Activated CD4-positive, alpha-beta T cell treated with anti-CD3 and anti-CD28 coated beads, Interleukin-10, Interleukin-2, amounts not matched to agents 100 ng/mL and 50 ng/mL, durations not matched to agents 16 hours and 8 hours (primary cell): ENCODE measurements around the gene MEP1A.

Source experiments
- DNase-seq: peaks from one replicate; pipeline ENCODE4 v3.0.0-alpha.2; 2020

Gene MEP1A

DNA sequence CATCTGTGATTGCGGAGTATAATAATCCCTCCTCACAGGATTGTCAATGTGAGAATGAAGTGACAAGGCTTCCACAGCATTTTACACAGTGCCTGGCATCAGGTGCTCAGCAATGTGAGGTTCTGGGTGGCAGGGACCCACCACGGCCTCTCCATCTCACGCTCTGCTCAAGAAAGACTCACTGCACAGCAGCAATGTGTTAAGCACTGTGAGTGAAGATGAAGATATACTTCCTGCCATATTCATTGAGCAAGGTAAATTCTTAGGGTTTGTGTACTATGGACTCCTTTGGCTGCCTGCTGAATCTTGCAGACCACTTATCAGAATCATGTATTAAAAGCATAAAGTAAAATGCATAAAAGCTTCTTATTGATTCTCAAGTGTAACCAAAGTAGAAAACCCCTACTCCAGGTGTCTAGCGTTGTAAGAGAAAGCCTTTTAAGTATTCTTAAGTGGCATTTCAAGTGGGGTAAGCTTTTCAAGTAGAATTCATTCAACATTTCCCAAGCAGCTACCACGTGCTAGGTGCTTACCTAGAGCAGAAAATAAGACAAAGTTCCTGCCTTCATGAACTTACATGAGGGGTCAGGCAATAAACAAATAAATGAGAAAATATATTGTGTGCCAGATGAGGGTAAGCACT is 17.0 kb upstream of the MEP1A start:
- no peak for DNase-seq

GRCh38 chr6:46777476-46778346 is 15.5 kb upstream of the MEP1A start:
- no peak for DNase-seq

GRCh38 chr6:46781478-46782378 is 11.5 kb upstream of the MEP1A start:
- DNase-seq = peak; percentile 49

DNA sequence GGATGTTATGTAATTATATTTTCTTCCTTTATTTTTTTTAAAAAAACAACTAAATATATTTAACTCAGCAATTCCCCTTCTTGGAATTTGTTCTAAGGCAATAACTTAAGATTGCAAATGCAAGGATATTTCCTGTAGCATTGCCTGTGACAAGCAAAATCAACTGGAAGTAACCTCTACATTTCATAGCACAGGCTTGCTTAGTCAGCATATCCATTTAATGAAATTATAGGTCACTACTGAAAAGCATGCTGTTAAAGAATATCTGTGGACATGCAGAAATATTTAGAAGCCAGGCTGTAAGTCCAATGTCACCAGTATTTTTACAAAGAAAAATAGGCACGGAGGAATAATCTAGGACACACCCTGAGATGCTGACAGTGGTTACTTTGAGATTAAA is 8.7 kb upstream of the MEP1A start:
- no peak for DNase-seq

GRCh38 chr6:46787871-46788540 is 5.2 kb upstream of the MEP1A start:
- no peak for DNase-seq

GRCh38 chr6:46788791-46789190 is 4.4 kb upstream of the MEP1A start:
- DNase-seq = no peak

- no peak for DNase-seq
Observed at GRCh38 chr6:46789434-46790354, 3.5 kb upstream of the MEP1A start.

GRCh38 chr6:46790355-46790874 is 2.8 kb upstream of the MEP1A start:
- DNase-seq = no peak

GRCh38 chr6:46792635-46793034 is 554 bp upstream of the MEP1A start:
- no peak for DNase-seq

DNA sequence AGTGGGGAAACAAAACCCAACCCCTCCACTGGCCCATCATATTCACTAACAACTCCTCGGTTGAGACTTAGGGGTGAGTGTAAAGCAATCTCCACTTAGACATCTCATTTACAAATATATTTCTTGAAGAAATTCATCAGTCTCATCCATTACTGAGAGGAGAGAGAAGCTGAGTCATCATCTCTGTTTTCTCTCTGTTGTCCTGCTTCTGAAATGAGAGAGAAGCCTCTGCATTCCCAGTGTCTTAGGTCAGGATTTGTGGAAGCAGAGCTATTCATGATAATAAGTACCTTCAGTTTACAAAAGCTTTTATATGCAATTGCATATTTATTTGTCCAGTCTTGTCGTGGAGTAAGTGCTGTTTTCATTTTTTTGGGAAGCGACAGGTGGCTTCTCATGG is 879 bp downstream of the MEP1A start:
- DNase-seq = no peak

DNA sequence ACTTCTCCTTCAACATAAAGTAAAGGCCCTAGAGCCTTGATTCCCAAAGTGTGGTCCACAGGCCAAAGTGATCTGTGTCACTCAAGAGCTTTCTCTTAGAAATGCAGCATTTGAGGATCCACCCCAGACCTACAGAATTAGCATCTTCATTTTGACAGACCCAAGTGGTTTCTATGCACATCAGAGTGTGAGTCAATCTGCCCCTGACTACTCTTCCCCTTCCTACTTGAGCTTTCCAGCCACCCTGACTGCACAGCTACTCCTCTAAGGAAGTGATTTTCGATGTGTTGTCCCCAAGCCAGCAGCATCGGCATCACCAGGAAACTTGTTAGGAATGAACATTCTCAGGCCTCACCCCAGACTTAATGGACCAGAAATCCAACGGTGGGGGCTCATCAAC is 2.6 kb downstream of the MEP1A start:
- no peak for DNase-seq

DNA sequence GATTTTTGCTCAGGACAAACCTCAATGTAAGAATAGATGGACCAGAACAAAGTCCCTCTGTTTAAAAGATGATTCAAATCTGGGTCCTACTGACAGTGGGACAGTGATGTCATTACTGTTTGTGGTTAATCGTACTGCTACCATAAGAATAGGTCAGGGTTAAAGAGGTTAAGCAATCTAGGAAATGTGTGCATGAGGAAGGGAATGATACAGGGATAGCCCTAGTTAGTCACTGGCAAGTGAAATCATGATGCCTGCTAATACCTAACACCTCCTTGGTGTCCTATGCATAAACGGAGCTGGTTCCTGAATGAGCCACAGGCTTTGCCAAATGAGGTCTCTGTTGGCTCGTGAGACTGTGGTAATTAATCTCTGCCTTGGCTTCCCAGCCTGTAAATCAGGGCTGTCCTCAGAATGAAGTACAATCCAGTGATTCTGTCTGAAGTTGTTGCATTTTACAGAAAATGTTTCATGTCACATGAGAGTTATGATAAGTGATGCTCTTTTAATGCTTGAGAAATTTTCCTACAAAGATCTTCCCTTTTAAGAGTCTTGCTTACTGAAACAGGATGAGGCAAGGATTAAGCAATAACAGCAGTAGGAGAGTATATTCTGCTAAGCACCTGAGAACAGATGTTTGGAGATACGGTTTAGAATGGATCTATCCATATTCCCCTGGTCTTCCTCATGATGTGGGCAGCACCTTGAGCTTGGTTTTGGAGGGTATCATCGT is 3.8 kb downstream of the MEP1A start:
- DNase-seq = no peak

- no peak for DNase-seq
Observed at GRCh38 chr6:46799657-46800056, 6.5 kb downstream of the MEP1A start.

- DNase-seq = no peak
Observed at GRCh38 chr6:46808806-46809205, 15.6 kb downstream of the MEP1A start.

DNA sequence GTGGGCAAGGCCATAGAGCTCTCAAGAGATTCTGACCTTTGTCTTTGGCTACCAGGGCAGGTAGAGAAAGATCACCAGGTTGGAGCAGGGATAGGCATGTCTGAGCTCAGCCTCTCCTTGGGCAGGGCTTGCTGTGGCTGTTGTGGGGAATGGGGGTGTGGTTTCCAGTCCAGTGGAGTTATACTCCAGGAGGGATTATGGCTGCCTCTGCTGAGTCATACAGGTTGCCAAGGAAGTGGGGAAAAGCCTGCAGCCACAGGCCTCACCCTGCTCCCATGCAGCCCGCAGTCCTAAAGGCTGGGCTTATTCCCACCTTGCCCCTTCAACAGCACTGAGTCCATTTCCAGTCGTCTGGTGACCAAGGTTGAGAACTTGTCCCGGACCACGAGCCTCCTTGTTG is 21.9 kb downstream of the MEP1A start:
- DNase-seq = no peak

GRCh38 chr6:46816626-46817025 is 23.4 kb downstream of the MEP1A start:
- DNase-seq = no peak

DNA sequence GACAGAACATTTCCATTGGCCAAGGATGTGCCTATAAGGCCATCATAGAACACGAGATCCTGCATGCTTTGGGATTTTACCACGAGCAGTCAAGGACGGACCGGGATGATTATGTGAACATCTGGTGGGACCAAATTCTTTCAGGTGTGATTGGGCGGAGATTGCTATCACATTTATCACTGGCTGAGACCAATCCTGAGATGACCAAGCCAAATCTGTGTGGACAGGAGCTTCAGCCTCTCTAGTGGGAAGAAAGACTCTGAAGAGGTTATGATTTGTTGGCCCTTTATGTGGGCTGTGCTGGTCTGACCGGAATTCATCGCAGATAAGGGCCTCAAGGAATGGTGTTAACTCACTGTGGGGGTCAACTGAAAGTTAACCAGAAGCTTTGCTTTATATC is 26.4 kb downstream of the MEP1A start:
- no peak for DNase-seq

DNA sequence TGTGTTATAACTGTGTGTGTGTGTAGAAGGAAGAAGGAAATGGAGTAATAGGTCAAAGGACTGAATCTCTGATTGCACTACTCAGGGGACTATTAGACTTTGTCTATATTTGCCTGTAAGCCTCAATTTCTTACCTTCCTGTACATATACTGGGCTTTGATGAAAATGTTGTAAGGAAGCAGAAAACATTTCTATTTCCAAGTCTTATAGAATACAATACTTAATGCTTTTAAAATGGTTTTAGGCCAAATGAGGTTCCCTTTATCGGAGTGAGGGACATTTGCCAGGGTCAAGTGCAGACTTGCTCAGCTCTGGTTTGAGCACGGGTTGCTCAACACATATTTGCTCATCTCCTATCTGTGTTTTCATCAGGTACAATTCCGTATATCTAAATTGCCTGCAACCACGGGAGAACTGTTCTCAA is 28.3 kb downstream of the MEP1A start:
- DNase-seq = no peak

DNA sequence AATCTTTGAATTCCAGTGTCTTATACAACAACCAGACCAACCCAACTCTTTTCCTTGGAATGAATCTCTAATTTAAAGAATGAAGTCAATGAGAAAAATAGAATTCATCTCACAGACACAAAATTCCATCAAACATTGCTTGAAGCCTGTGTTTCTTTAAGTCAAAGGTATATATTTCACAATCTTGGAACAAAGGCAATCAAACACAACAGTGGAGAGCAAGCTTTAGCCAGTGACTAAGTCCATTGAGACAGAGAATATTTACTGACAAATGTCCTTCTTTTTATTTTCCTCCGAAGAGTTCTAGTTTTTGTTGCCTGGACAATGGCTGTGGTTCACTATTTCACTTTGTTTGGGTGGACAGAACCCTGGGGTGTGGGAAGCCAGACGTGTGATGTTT is 35.8 kb downstream of the MEP1A start:
- no peak for DNase-seq

GRCh38 chr6:46832816-46833215 is 39.6 kb downstream of the MEP1A start:
- no peak for DNase-seq
